ENCODE results near the gene PKN3.

GRCh38 chr9:128703616-128704355 lies 1.5 kb downstream of the PKN3 start:
- TF ChIP-seq, protein P1, sequence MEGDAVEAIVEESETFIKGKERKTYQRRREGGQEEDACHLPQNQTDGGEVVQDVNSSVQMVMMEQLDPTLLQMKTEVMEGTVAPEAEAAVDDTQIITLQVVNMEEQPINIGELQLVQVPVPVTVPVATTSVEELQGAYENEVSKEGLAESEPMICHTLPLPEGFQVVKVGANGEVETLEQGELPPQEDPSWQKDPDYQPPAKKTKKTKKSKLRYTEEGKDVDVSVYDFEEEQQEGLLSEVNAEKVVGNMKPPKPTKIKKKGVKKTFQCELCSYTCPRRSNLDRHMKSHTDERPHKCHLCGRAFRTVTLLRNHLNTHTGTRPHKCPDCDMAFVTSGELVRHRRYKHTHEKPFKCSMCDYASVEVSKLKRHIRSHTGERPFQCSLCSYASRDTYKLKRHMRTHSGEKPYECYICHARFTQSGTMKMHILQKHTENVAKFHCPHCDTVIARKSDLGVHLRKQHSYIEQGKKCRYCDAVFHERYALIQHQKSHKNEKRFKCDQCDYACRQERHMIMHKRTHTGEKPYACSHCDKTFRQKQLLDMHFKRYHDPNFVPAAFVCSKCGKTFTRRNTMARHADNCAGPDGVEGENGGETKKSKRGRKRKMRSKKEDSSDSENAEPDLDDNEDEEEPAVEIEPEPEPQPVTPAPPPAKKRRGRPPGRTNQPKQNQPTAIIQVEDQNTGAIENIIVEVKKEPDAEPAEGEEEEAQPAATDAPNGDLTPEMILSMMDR (IDR thresholded peaks at IDR 0.05) = no peak
- TF ChIP-seq POLR2A (IDR thresholded peaks at IDR 0.05) = no peak

Measured in thyroid gland (tissue), 4 donors.